ENCODE results near the gene ANKLE1.

ANKLE1 gene

DNA sequence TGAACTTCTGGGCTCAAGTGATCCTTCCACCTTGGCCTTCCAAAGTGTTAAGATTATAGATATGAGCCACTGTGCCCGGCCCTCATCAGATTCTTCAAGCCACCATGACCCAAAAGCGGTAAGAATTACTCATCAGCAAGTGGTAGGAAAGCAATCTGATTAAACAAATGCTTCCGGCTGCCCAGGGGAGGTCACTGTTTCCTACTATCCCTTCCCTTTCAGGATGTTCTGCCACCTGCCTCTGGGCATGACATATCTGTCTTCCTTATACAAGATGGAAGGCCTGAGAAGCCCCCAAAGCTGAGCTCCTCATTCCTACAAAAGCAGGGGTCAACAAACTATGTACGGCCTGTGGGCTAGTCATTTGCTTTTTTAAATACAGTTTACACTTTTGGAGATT is 14.6 kb downstream of the ANKLE1 start:
- H3K4me3 ChIP-seq (ENCODE audit: low read length in 2 of 2) = no peak overlapping the region
- no peak overlapping the region for H2AFZ ChIP-seq (ENCODE audit: low read length)
- H3K36me3 ChIP-seq (replicated peaks in 1 of 2; ENCODE audit: control insufficient read depth in 2 of 2, insufficient read depth in 2 of 2, low read length in 2 of 2) = peaks cover 12 to 33% of the 10 kb centered on the region in 2 donors
- H3K23ac ChIP-seq (ENCODE audit: low read depth, low read length, poor library complexity) = no peak overlapping the region
- peaks cover 9% of the 10 kb centered on the region for H3K79me1 ChIP-seq (ENCODE audit: low read depth, low read length)
- no peak overlapping the region for H3K9ac ChIP-seq (ENCODE audit: low read depth, low read length, poor library complexity)
- H4K8ac ChIP-seq (ENCODE audit: low read depth, low read length) = no peak overlapping the region
- no peak overlapping the region for H3K18ac ChIP-seq (ENCODE audit: low read length)
- no peak overlapping the region for H3K4ac ChIP-seq (ENCODE audit: low read length)
- no peak overlapping the region for H3K4me2 ChIP-seq (ENCODE audit: insufficient read depth, low read length, poor library complexity, severe bottlenecking)
- peaks cover 6 to 8% of the 10 kb centered on the region in 2 donors for H3K9me3 ChIP-seq (replicated peaks in 1 of 2; ENCODE audit: control insufficient read depth in 2 of 2, insufficient read depth in 1 of 2, low read depth in 1 of 2, low read length in 2 of 2)
- no peak overlapping the region for H2BK15ac ChIP-seq (ENCODE audit: low read length)
- H3K4me1 ChIP-seq (ENCODE audit: control insufficient read depth in 2 of 2, insufficient read depth in 1 of 2, low read depth in 1 of 2, low read length in 2 of 2) = no peaks in the 10 kb centered on the region
- no peak overlapping the region for H3K27ac ChIP-seq (replicated peaks; ENCODE audit: low read length)
- no peak for DNase-seq (ENCODE audit: low spot score)
- H3K14ac ChIP-seq (ENCODE audit: low read length) = no peak overlapping the region
- H3K27me3 ChIP-seq (ENCODE audit: control insufficient read depth in 3 of 3, insufficient read depth in 3 of 3, low read depth in 1 of 3, low read length in 3 of 3) = no peaks in the 10 kb centered on the region
- H2AK5ac ChIP-seq (ENCODE audit: low read depth, low read length) = no peak overlapping the region
- WGBS, 2 donors (ENCODE audit: extremely low coverage in 2 of 2, insufficient read length in 2 of 2, insufficient replicate concordance in 1 of 2) = no CpG with 5 or more reads among the region's 4 CpGs
- H2BK12ac ChIP-seq (ENCODE audit: low read length) = no peak overlapping the region
- H4K91ac ChIP-seq (ENCODE audit: low read depth, low read length, poor library complexity) = no peak overlapping the region
- no peak overlapping the region for H2BK120ac ChIP-seq (ENCODE audit: low read depth, low read length)
- no peak overlapping the region for H2BK5ac ChIP-seq (ENCODE audit: low read length)

DNA sequence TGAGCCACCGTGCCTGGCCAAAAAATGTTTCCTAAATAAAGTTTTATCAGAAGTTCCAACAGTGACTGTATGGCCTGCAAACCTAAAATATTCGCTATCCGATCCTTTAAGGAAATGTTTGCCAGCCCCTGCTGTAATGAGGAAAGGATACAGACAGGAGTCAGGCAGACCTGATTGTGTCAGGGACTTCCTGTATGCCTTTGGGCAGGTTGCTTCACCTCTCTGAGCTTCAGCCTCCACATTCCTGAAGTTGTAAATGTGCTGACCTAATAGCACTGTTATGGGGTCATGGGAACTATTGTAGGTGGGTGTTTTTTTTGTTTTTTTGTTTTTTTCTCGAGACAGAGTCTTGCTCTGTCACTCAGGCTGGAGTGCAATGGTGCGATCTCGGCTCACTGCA is 15.3 kb downstream of the ANKLE1 start:
- no peak overlapping the region for H3K4me2 ChIP-seq (ENCODE audit: insufficient read depth, low read length, poor library complexity, severe bottlenecking)
- WGBS, 2 donors (ENCODE audit: extremely low coverage in 2 of 2, insufficient read length in 2 of 2, insufficient replicate concordance in 1 of 2) = no CpG with 5 or more reads among the region's 6 CpGs
- DNase-seq (ENCODE audit: low spot score) = no peak

DNA sequence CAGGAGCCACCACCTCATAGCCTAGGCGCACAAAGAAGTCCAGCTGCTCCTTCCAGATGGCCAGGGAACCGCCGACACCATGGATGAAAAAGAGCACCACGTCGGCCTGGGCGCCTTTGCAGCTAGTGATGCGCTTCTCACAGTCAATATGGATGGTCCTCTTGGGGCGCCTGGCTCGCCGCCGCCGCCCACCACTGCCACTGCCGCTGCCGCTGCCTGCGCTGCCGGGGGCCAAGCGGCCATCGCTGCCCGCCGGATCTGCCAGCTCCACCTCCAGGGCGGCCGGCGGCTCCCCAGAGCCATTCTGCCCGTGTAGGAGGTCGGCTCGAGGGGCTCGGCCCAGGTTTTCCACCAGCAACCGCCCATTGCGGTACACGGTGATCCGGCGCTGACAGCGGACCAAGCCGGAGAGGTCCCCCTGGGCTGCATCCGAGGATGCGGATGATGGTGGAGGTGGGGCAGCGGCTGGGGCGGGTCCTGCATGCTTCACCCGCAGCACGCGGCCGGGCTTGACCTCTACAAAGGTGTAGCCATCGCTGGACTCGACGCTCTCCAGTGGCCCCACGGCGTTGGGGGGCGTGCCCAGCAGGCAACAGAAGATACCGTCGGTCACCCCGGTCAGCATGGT is 19.4 kb downstream of the ANKLE1 start:
- peaks cover 4 to 6% of the 10 kb centered on the region in 2 donors for H3K9me3 ChIP-seq (replicated peaks in 1 of 2; ENCODE audit: control insufficient read depth in 2 of 2, insufficient read depth in 1 of 2, low read depth in 1 of 2, low read length in 2 of 2)
- H3K27me3 ChIP-seq (ENCODE audit: control insufficient read depth in 3 of 3, insufficient read depth in 3 of 3, low read depth in 1 of 3, low read length in 3 of 3) = no peaks in the 10 kb centered on the region
- H3K4me3 ChIP-seq (ENCODE audit: low read length in 2 of 2) = no peak overlapping the region
- peak overlapping the region; percentile 38 for H3K9ac ChIP-seq (ENCODE audit: low read depth, low read length, poor library complexity)
- H3K14ac ChIP-seq (ENCODE audit: low read length) = no peak overlapping the region
- no peak overlapping the region for H4K91ac ChIP-seq (ENCODE audit: low read depth, low read length, poor library complexity)
- peaks cover 7 to 25% of the 10 kb centered on the region in 2 donors for H3K36me3 ChIP-seq (replicated peaks in 1 of 2; ENCODE audit: control insufficient read depth in 2 of 2, insufficient read depth in 2 of 2, low read length in 2 of 2)
- H3K4me1 ChIP-seq (ENCODE audit: control insufficient read depth in 2 of 2, insufficient read depth in 1 of 2, low read depth in 1 of 2, low read length in 2 of 2) = peaks cover 11 to 12% of the 10 kb centered on the region in 2 donors
- no peak overlapping the region for H2AFZ ChIP-seq (ENCODE audit: low read length)
- peaks cover 4% of the 10 kb centered on the region for H3K79me1 ChIP-seq (ENCODE audit: low read depth, low read length)
- WGBS, 2 donors (ENCODE audit: extremely low coverage in 2 of 2, insufficient read length in 2 of 2, insufficient replicate concordance in 1 of 2) = no CpG with 5 or more reads among the region's 51 CpGs
- no peak overlapping the region for H2BK120ac ChIP-seq (ENCODE audit: low read depth, low read length)
- peak overlapping the region; percentile 49 for H2BK12ac ChIP-seq (ENCODE audit: low read length)
- no peak overlapping the region for H3K27ac ChIP-seq (replicated peaks; ENCODE audit: low read length)
- peak overlapping the region; percentile 26 for H2BK15ac ChIP-seq (ENCODE audit: low read length)
- no peak overlapping the region for H4K8ac ChIP-seq (ENCODE audit: low read depth, low read length)
- H3K4ac ChIP-seq (ENCODE audit: low read length) = no peak overlapping the region
- no peak overlapping the region for H3K4me2 ChIP-seq (ENCODE audit: insufficient read depth, low read length, poor library complexity, severe bottlenecking)
- no peak overlapping the region for H2AK5ac ChIP-seq (ENCODE audit: low read depth, low read length)
- no peak for DNase-seq (ENCODE audit: low spot score)
- peak overlapping the region; percentile 13 for H3K18ac ChIP-seq (ENCODE audit: low read length)
- H3K23ac ChIP-seq (ENCODE audit: low read depth, low read length, poor library complexity) = no peak overlapping the region
- peak overlapping the region; percentile 56 for H2BK5ac ChIP-seq (ENCODE audit: low read length)

More for the DNA sequence above, 15.3 kb downstream of the ANKLE1 start:
- H2AFZ ChIP-seq (ENCODE audit: low read length) = no peak overlapping the region
- peak overlapping the region; percentile 73 for H2BK12ac ChIP-seq (ENCODE audit: low read length)
- no peaks in the 10 kb centered on the region for H3K27me3 ChIP-seq (ENCODE audit: control insufficient read depth in 3 of 3, insufficient read depth in 3 of 3, low read depth in 1 of 3, low read length in 3 of 3)
- H3K4me1 ChIP-seq (ENCODE audit: control insufficient read depth in 2 of 2, insufficient read depth in 1 of 2, low read depth in 1 of 2, low read length in 2 of 2) = no peaks in the 10 kb centered on the region
- H3K9me3 ChIP-seq (replicated peaks in 1 of 2; ENCODE audit: control insufficient read depth in 2 of 2, insufficient read depth in 1 of 2, low read depth in 1 of 2, low read length in 2 of 2) = peaks cover 6 to 8% of the 10 kb centered on the region in 2 donors
- peaks cover 10% of the 10 kb centered on the region for H3K79me1 ChIP-seq (ENCODE audit: low read depth, low read length)
- H3K36me3 ChIP-seq (replicated peaks in 1 of 2; ENCODE audit: control insufficient read depth in 2 of 2, insufficient read depth in 2 of 2, low read length in 2 of 2) = peaks cover 13 to 33% of the 10 kb centered on the region in 2 donors
- no peak overlapping the region for H3K4me3 ChIP-seq (ENCODE audit: low read length in 2 of 2)
- no peak overlapping the region for H2AK5ac ChIP-seq (ENCODE audit: low read depth, low read length)
- H4K91ac ChIP-seq (ENCODE audit: low read depth, low read length, poor library complexity) = no peak overlapping the region
- no peak overlapping the region for H3K18ac ChIP-seq (ENCODE audit: low read length)
- no peak overlapping the region for H2BK15ac ChIP-seq (ENCODE audit: low read length)
- H3K9ac ChIP-seq (ENCODE audit: low read depth, low read length, poor library complexity) = no peak overlapping the region
- H4K8ac ChIP-seq (ENCODE audit: low read depth, low read length) = no peak overlapping the region
- H3K27ac ChIP-seq (replicated peaks; ENCODE audit: low read length) = no peak overlapping the region
- H2BK120ac ChIP-seq (ENCODE audit: low read depth, low read length) = no peak overlapping the region
- no peak overlapping the region for H3K14ac ChIP-seq (ENCODE audit: low read length)
- H3K23ac ChIP-seq (ENCODE audit: low read depth, low read length, poor library complexity) = no peak overlapping the region
- H2BK5ac ChIP-seq (ENCODE audit: low read length) = no peak overlapping the region
- H3K4ac ChIP-seq (ENCODE audit: low read length) = no peak overlapping the region

DNA sequence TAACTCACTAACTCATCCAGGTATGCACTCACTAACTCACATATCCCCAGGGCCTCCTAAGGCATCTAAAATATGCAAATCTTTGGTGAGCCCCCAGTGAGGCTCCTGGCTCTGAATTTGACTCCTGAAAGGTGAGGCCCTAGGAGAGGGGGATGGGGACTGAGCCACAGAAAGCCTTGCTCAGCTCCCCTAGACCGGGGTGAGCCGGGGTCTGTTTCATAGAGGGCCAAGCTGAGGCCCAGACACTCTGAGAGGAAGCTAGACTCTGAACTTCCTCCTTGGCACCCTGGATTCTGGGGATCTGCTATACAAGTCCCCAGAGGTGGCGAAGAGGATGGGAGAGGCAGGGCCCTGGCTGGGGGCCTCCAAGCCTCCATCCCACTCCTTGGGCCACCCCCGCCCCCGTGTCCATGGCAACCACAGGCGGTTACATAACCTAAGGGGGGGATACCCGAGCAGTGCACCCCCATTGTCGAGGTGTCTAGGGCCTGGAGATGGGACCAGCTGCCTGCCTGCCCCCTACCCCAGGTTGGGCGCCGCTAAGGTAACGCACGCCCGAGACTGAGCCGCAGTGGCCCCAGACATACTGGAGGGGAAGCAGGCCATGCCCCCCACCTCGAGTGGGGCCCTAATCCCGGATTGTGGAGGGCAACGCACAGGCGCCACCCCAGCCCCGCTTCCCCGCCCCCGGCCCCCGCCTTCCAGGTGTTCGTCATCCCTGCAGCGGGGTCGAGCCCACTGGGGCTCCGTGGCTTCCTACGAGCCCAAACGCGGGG is 20.9 kb downstream of the ANKLE1 start:
- Histone ChIP-seq H3K9me3 (replicated peaks in 1 of 2; ENCODE audit: control insufficient read depth in 2 of 2, insufficient read depth in 1 of 2, low read depth in 1 of 2, low read length in 2 of 2) (peaks cover 2 to 6% of the 10 kb centered on the region in 2 donors), H3K27ac (replicated peaks; ENCODE audit: low read length) (no peak overlapping the region), H3K4me3 (ENCODE audit: low read length in 2 of 2) (peak overlapping the region; percentile 60 to 83), H2BK15ac (ENCODE audit: low read length) (peak overlapping the region; percentile 86), H3K18ac (ENCODE audit: low read length) (peak overlapping the region; percentile 98), H3K36me3 (replicated peaks in 1 of 2; ENCODE audit: control insufficient read depth in 2 of 2, insufficient read depth in 2 of 2, low read length in 2 of 2) (peaks cover 4 to 17% of the 10 kb centered on the region in 2 donors), H2BK120ac (ENCODE audit: low read depth, low read length) (peak overlapping the region; percentile 65), H3K4me1 (ENCODE audit: control insufficient read depth in 2 of 2, insufficient read depth in 1 of 2, low read depth in 1 of 2, low read length in 2 of 2) (peaks cover 11 to 14% of the 10 kb centered on the region in 2 donors), H3K4ac (ENCODE audit: low read length) (no peak overlapping the region), H2BK5ac (ENCODE audit: low read length) (peak overlapping the region; percentile 98), H2AK5ac (ENCODE audit: low read depth, low read length) (peak overlapping the region; percentile 97), H3K23ac (ENCODE audit: low read depth, low read length, poor library complexity) (peak overlapping the region; percentile 48), H3K14ac (ENCODE audit: low read length) (peak overlapping the region; percentile 63), H3K9ac (ENCODE audit: low read depth, low read length, poor library complexity) (peak overlapping the region; percentile 89), H3K79me1 (ENCODE audit: low read depth, low read length) (peaks cover 7% of the 10 kb centered on the region), H4K8ac (ENCODE audit: low read depth, low read length) (no peak overlapping the region), H2BK12ac (ENCODE audit: low read length) (no peak overlapping the region), H3K4me2 (ENCODE audit: insufficient read depth, low read length, poor library complexity, severe bottlenecking) (peak overlapping the region; percentile 94), H3K27me3 (ENCODE audit: control insufficient read depth in 3 of 3, insufficient read depth in 3 of 3, low read depth in 1 of 3, low read length in 3 of 3) (no peaks in the 10 kb centered on the region), H2AFZ (ENCODE audit: low read length) (peak overlapping the region; percentile 87), H4K91ac (ENCODE audit: low read depth, low read length, poor library complexity) (no peak overlapping the region)
- WGBS, 2 donors (ENCODE audit: extremely low coverage in 2 of 2, insufficient read length in 2 of 2, insufficient replicate concordance in 1 of 2) = no CpG with 5 or more reads among the region's 29 CpGs
- no peak for DNase-seq (ENCODE audit: low spot score)
